CD4-positive, alpha-beta T cell treated with Interleukin-6 for 4 hours (primary cell): Measurements from ENCODE around the gene ATP10B.

ENCODE experiments used
- DNase-seq: peaks from one replicate; pipeline ENCODE4 v3.0.0-alpha.2; 2020; ENCODE audit warnings: mixed read lengths

The ATP10B gene

GRCh38 chr5:160679567-160680309 is 172.3 kb downstream of the ATP10B start:
- no peak for DNase-seq

- DNase-seq = no peak
Measured at GRCh38 chr5:160675988-160676387, 176.0 kb downstream of the ATP10B start.

- DNase-seq = no peak
Measured at GRCh38 chr5:160674901-160675300, 177.1 kb downstream of the ATP10B start.

- DNase-seq = no peak
Measured at GRCh38 chr5:160672521-160672920, 179.5 kb downstream of the ATP10B start.

GRCh38 chr5:160668356-160668755 is 183.7 kb downstream of the ATP10B start:
- DNase-seq = no peak

- DNase-seq = no peak
Measured at GRCh38 chr5:160667160-160667559, 184.9 kb downstream of the ATP10B start.

- DNase-seq = no peak
Measured at GRCh38 chr5:160665460-160665859, 186.6 kb downstream of the ATP10B start.

GRCh38 chr5:160660132-160660531 is 191.9 kb downstream of the ATP10B start:
- no peak for DNase-seq

- no peak for DNase-seq
Measured at GRCh38 chr5:160657622-160658458, 194.2 kb downstream of the ATP10B start.

- DNase-seq = no peak
Measured at GRCh38 chr5:160657068-160657507, 194.9 kb downstream of the ATP10B start.

- no peak for DNase-seq
Measured at GRCh38 chr5:160655717-160656116, 196.3 kb downstream of the ATP10B start.

- no peak for DNase-seq
Measured at GRCh38 chr5:160651692-160652645, 200.0 kb downstream of the ATP10B start.

- DNase-seq = no peak
Measured at GRCh38 chr5:160649304-160649703, 202.7 kb downstream of the ATP10B start.

GRCh38 chr5:160646033-160646432 is 206.0 kb downstream of the ATP10B start:
- no peak for DNase-seq

GRCh38 chr5:160643616-160644240 is 208.3 kb downstream of the ATP10B start:
- DNase-seq = no peak

- DNase-seq = no peak
Measured at GRCh38 chr5:160641405-160641804, 210.6 kb downstream of the ATP10B start.

GRCh38 chr5:160640406-160640805 is 211.6 kb downstream of the ATP10B start:
- no peak for DNase-seq

- no peak for DNase-seq
Measured at GRCh38 chr5:160638161-160638742, 213.8 kb downstream of the ATP10B start.

GRCh38 chr5:160637357-160638090 is 214.5 kb downstream of the ATP10B start:
- DNase-seq = no peak

- no peak for DNase-seq
Measured at GRCh38 chr5:160635663-160636062, 216.3 kb downstream of the ATP10B start.

GRCh38 chr5:160635046-160635445 is 217.0 kb downstream of the ATP10B start:
- DNase-seq = no peak
